K562 (cell line): ENCODE results near the gene STK11. TPM values are rescaled to one million over a fixed set of nuclear protein-coding genes. Genes with fewer than 3 reads are reported as not detected.
A peak's percentile ranks its signal among the peaks of the same experiment; 100 is the strongest.

Experiments used
- ATAC-seq: fragments of 200-7000 bp; cut with Tn5 transposase; 3 replicates; pipeline ENCODE4 v1.9.1; 2020; ENCODE audit warnings: moderate library complexity
- BruUV-seq: library from RNA; stranded (reverse); fragments of 400-500 nt; replicated peaks from 2 replicates; lab custom pipeline; 2021; lab: Mats Ljungman, UMichigan
- CTCF ChIA-PET: fragments of 300-600 bp; formaldehyde crosslinking; extraction: SDS; loops from one replicate; lab custom pipeline; 2021; ENCODE audit warnings: low intra/inter-chr PET ratio; lab: Yijun Ruan, JAX
- POLR2A ChIA-PET: fragments of 300-600, 350-650 bp; sonication (Branson Sonifier 250); formaldehyde crosslinking; extraction: SDS; loops from one replicate; lab custom pipeline; 2021; ENCODE audit warnings: antibody characterized with exemption, inconsistent platforms; lab: Yijun Ruan, JAX
- DNase-seq, 4 experiments: peaks; one replicate each; pipeline versions ENCODE4 v3.0.0 to v3.0.0-alpha.2; 2011 to 2018; ENCODE audit warnings: low spot score in 3 of 4, mixed read lengths in 3 of 4; ENCODE audit errors: extremely low read depth in 1 of 4
- FAIRE-seq: peaks from 2 replicates; lab custom pipeline; 2011; peaks lifted over from hg19 to GRCh38; lab: Jason Lieb, UNC
- H2AFZ ChIP-seq: 2 replicates; pipeline ENCODE4 v1.6.0; 2011; ENCODE audit warnings: low read depth, low read length, control low read depth, inconsistent platforms
- H3K27ac ChIP-seq: fragments of 200-600 bp; 3 replicates; pipeline ENCODE4 v1.8.0; 2011; ENCODE audit warnings: low read depth, mild to moderate bottlenecking, control low read depth, inconsistent platforms, low read length, moderate library complexity, mixed read lengths; ENCODE audit errors: extremely low read depth
- H3K27me3 ChIP-seq, 2 experiments: fragments of 300-600 bp in 1 of 2; 2 replicates in 1 of 2; 3 replicates in 1 of 2; pipeline versions ENCODE4 v1.6.0 to v1.8.0; 2011; ENCODE audit warnings: inconsistent platforms in 2 of 2, low read length in 2 of 2, mild to moderate bottlenecking in 1 of 2, mixed read lengths in 1 of 2, moderate library complexity in 1 of 2; ENCODE audit not compliant: control insufficient read depth in 2 of 2, insufficient read depth in 2 of 2
- H3K36me3 ChIP-seq: fragments of 300-600 bp; 3 replicates; pipeline ENCODE4 v1.8.0; 2011; ENCODE audit warnings: mild to moderate bottlenecking, low read length, inconsistent platforms; ENCODE audit not compliant: control insufficient read depth, insufficient read depth
- H3K4me1 ChIP-seq, 2 experiments: fragments of 200-600 bp in 1 of 2; replicated peaks in 1 of 2; 2 replicates in 1 of 2; 3 replicates in 1 of 2; pipeline versions ENCODE4 v1.5.1 to v1.8.0; 2011; ENCODE audit warnings: inconsistent platforms in 2 of 2, low read length in 2 of 2, mild to moderate bottlenecking in 1 of 2, mixed read lengths in 1 of 2, moderate library complexity in 1 of 2; ENCODE audit not compliant: control insufficient read depth in 2 of 2, insufficient read depth in 2 of 2
- H3K4me2 ChIP-seq: 2 replicates; pipeline ENCODE4 v1.6.1; 2011; ENCODE audit warnings: low read length, control low read depth, inconsistent platforms, mixed read lengths; ENCODE audit not compliant: insufficient read depth
- H3K4me3 ChIP-seq: fragments of 200-600 bp; sonication (generic), shearing (Covaris generic); 2 replicates; pipeline ENCODE4 v1.5.1; 2016; ENCODE audit warnings: control low read depth, inconsistent platforms
- H3K79me2 ChIP-seq: fragments of 200-600 bp; 3 replicates; pipeline ENCODE4 v1.8.0; 2011; ENCODE audit warnings: low read length, inconsistent platforms; ENCODE audit not compliant: control insufficient read depth, insufficient read depth
- H3K9ac ChIP-seq, 2 experiments: 2 replicates each; pipeline versions ENCODE4 v1.6.0 to v1.6.1; 2011; ENCODE audit warnings: low read depth in 2 of 2, low read length in 2 of 2, control low read depth in 1 of 2, inconsistent platforms in 1 of 2, mild to moderate bottlenecking in 1 of 2, mixed read lengths in 1 of 2; ENCODE audit not compliant: insufficient read depth in 1 of 2
- H3K9me1 ChIP-seq: one replicate; pipeline ENCODE4 v1.6.0; 2011; ENCODE audit warnings: inconsistent platforms, mild to moderate bottlenecking, low read length, moderate library complexity; ENCODE audit not compliant: control insufficient read depth, insufficient read depth
- H3K9me3 ChIP-seq: replicated peaks from 2 replicates; pipeline ENCODE4 v1.5.1; 2011; ENCODE audit warnings: low read depth, low read length, inconsistent platforms; ENCODE audit not compliant: control insufficient read depth, insufficient read depth
- H4K20me1 ChIP-seq: replicated peaks from 2 replicates; pipeline ENCODE4 v1.6.1; 2011; ENCODE audit warnings: low read length, inconsistent platforms, mixed read lengths; ENCODE audit not compliant: control insufficient read depth, insufficient read depth
- GTF2A2 ChIP-seq: IDR thresholded peaks from 2 replicates; pipeline ENCODE4 v1.6.1; 2016; ENCODE audit warnings: mild to moderate bottlenecking, missing genetic modification characterization, missing compliant biosample characterization
- HDAC8 ChIP-seq: fragments of 450-650 bp; IDR thresholded peaks from 2 replicates; pipeline ENCODE4 v1.6.1; 2016; ENCODE audit warnings: mild to moderate bottlenecking, missing genetic modification characterization, moderate library complexity, missing compliant biosample characterization
- HLTF ChIP-seq: fragments of 450-650 bp; IDR thresholded peaks from 2 replicates; pipeline ENCODE4 v1.6.1; 2016
- RBM25 ChIP-seq: fragments of 200-400 bp; formaldehyde crosslinking; IDR thresholded peaks from 2 replicates; pipeline ENCODE4 v1.6.1; 2018; ENCODE audit warnings: low read length, low read depth, moderate library complexity; ENCODE audit not compliant: severe bottlenecking
- SNIP1 ChIP-seq: fragments of 450-650 bp; IDR thresholded peaks from 2 replicates; pipeline ENCODE4 v1.7.1; 2017; ENCODE audit warnings: low read depth, mild to moderate bottlenecking
- SNRNP70 ChIP-seq: fragments of 200-400 bp; formaldehyde crosslinking; optimal IDR thresholded peaks from 2 replicates; pipeline ENCODE3; 2017; ENCODE audit warnings: low read depth, low read length
- SRSF1 ChIP-seq: fragments of 200-400 bp; formaldehyde crosslinking; IDR thresholded peaks from 2 replicates; pipeline ENCODE4 v1.6.1; 2017; ENCODE audit warnings: mild to moderate bottlenecking, low read depth, low read length, moderate library complexity
- ZNF717 ChIP-seq: fragments of 250-450 bp; sonication (Bioruptor Pico); IDR thresholded peaks from 2 replicates; pipeline ENCODE4 v1.5.0; 2021
- WGBS: fragments of 100-300 bp; shearing (Covaris generic); methylation state at CpG from one replicate; pipeline ENCODE4 v1.1.6; 2016; ENCODE audit warnings: low coverage, mixed read lengths; ENCODE audit not compliant: insufficient coverage; ENCODE audit errors: missing lambda C conversion rate; 5-methylcytosine and 5-hydroxymethylcytosine counted together
- in situ Hi-C: fragments of 300-500 bp; cut with MboI; formaldehyde crosslinking; loops from 4 replicates; pipeline ENCODE4 v1.15.0; 2018; ENCODE audit warnings: inconsistent platforms, mixed read lengths
- intact Hi-C: fragments of 100-400 bp; cut with micrococcal nuclease; formaldehyde crosslinking; loops from 2 replicates; pipeline ENCODE4 v1.14.2; 2022
- polyA plus RNA-seq, 8 experiments: library from polyadenylated mRNA; depleted of rRNA in 4 of 8; stranded (reverse) in 5 of 8; unstranded in 3 of 8; fragments of >200 nt; fragmentation: Nextera tagmentation in 2 of 8; fragmentation: Illumina TruSeq in 1 of 8; extraction: Ambion mirVana in 2 of 8; extraction: Trizol in 1 of 8; gene quantifications; 2 replicates each; pipeline versions ENCODE4 v1.2.1 to v1.2.3, GENCODE V29; 2011 to 2014; ENCODE audit warnings: inconsistent platforms in 1 of 8, missing spikeins in 1 of 8
- total RNA-seq, 7 experiments: library from RNA; depleted of rRNA in 6 of 7; stranded (reverse); fragments of >200 nt in 6 of 7; fragmentation: Illumina TruSeq in 2 of 7; extraction: Trizol in 2 of 7; gene quantifications; 2 replicates each; pipeline versions ENCODE4 v1.2.1 to v1.2.3, GENCODE V29; 2011 to 2021; ENCODE audit warnings: low replicate concordance in 1 of 7
- TF ChIP-seq, protein P1 (sequence below): sonication (generic); formaldehyde crosslinking; IDR thresholded peaks from 2 replicates; pipeline ENCODE4 v1.8.1; 2023; ENCODE audit warnings: mild to moderate bottlenecking, missing genetic modification reagents
- TF ChIP-seq, protein P2 (sequence below): fragments of 450-650 bp; IDR thresholded peaks from 2 replicates; pipeline ENCODE4 v1.6.1; 2017; ENCODE audit warnings: mild to moderate bottlenecking, moderate library complexity
- TF ChIP-seq, protein P3 (sequence below): fragments of 450-650 bp; formaldehyde crosslinking; IDR thresholded peaks from 2 replicates; pipeline ENCODE4 v1.4.0; 2020; ENCODE audit warnings: mild to moderate bottlenecking, moderate library complexity
- TF ChIP-seq, protein P4 (sequence below), 2 experiments: fragments of 450-650 bp; IDR thresholded peaks; 2 replicates each; pipeline ENCODE4 v1.6.1; 2018; ENCODE audit warnings: mild to moderate bottlenecking in 2 of 2, low read depth in 1 of 2; ENCODE audit not compliant: partially characterized antibody in 2 of 2

The STK11 gene
- total and polyA plus RNA-seq, 9 of the 15 experiments (the other 6 are each of a cell fraction or from before 2014, with no cell fraction given) = 0.15 to 96.5 (median 31.7) TPM

DNA sequence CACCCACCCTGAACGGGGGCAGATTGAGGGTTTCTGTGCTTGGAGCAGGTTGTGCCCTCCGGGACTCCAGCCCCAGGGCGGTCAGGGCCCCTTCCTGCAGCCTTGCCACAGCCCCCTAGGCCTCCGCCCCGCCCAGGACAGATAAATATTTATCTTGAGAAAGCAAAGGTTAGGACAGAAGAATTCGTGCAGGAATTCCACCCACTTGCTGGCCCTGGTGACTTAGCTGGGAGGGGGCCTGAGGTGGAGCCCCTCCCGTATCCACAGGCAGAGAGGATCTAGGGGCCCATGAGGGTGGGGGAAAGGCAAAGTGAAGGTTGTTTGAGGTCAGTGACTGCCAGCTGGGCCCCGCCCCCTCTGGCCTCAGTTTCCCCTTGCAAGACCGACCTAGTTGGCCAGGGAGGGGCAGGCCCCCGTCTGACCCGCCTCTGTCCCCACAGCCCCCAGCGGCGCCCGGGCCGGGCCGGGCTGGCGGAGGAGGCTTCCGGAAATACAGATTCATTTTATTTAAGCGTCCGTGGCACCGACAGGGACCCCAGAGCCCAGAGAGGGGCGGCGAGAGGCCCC is 48.0 kb downstream of the STK11 start:
- Histone ChIP-seq H3K4me2 (peak overlapping the region; percentile 63), H3K27ac (peak overlapping the region; percentile 82), H3K9me3 (no peaks in the 10 kb centered on the region), H3K36me3 (peaks cover 67% of the 10 kb centered on the region; the same call in 2 of the 3 replicates), H3K9me1 (no peaks in the 10 kb centered on the region), H3K79me2 (peaks cover 73% of the 10 kb centered on the region), H4K20me1 (0 out of 2 replicates have a peak, but pooled peaks cover 7% of the 10 kb centered on the region), H3K4me1 (peaks cover 27 to 96% of the 10 kb centered on the region in 2 experiments; a peak in 4 of 5 replicates), H2AFZ (no peak overlapping the region), H3K4me3 (peak overlapping the region; percentile 93), H3K9ac (peak overlapping the region; percentile 79 to 96), H3K27me3 (no peaks in the 10 kb centered on the region)
- in situ Hi-C loops = no loop called here
- ATAC-seq = peak; percentile 11
- intact Hi-C loops = no loop called here
- ChIA-PET CTCF (interaction anchor here (1.3 kb wide), 1 partner anchor 13 kb away, joined by 5 read pairs; no protein-coding TSS in a partner anchor), POLR2A (interaction anchor here (0.6 to 7.8 kb wide), 6 partner anchors 10 to 633 kb away, joined by 3 to 88 read pairs (median 6); partner anchors contain the start of genes CIRBP and FAM174C)
- no peak for FAIRE-seq
- no TSS peak for BruUV-seq
- peak in 1 of 4 experiments; percentile 77 for DNase-seq
- WGBS = 55% methylated on average over 21 of the region's 23 CpGs
- TF ChIP-seq HDAC8 (tag) (no peak), HLTF (no peak), ZNF717 (no peak), GTF2A2 (tag) (no peak), SNIP1 (no peak), SRSF1 (no peak), RBM25 (no peak), SNRNP70 (no peak)
- TF ChIP-seq, protein P1, sequence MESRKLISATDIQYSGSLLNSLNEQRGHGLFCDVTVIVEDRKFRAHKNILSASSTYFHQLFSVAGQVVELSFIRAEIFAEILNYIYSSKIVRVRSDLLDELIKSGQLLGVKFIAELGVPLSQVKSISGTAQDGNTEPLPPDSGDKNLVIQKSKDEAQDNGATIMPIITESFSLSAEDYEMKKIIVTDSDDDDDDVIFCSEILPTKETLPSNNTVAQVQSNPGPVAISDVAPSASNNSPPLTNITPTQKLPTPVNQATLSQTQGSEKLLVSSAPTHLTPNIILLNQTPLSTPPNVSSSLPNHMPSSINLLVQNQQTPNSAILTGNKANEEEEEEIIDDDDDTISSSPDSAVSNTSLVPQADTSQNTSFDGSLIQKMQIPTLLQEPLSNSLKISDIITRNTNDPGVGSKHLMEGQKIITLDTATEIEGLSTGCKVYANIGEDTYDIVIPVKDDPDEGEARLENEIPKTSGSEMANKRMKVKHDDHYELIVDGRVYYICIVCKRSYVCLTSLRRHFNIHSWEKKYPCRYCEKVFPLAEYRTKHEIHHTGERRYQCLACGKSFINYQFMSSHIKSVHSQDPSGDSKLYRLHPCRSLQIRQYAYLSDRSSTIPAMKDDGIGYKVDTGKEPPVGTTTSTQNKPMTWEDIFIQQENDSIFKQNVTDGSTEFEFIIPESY = no peak
- TF ChIP-seq, protein P2, sequence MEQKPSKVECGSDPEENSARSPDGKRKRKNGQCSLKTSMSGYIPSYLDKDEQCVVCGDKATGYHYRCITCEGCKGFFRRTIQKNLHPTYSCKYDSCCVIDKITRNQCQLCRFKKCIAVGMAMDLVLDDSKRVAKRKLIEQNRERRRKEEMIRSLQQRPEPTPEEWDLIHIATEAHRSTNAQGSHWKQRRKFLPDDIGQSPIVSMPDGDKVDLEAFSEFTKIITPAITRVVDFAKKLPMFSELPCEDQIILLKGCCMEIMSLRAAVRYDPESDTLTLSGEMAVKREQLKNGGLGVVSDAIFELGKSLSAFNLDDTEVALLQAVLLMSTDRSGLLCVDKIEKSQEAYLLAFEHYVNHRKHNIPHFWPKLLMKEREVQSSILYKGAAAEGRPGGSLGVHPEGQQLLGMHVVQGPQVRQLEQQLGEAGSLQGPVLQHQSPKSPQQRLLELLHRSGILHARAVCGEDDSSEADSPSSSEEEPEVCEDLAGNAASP = no peak
- TF ChIP-seq, protein P3, sequence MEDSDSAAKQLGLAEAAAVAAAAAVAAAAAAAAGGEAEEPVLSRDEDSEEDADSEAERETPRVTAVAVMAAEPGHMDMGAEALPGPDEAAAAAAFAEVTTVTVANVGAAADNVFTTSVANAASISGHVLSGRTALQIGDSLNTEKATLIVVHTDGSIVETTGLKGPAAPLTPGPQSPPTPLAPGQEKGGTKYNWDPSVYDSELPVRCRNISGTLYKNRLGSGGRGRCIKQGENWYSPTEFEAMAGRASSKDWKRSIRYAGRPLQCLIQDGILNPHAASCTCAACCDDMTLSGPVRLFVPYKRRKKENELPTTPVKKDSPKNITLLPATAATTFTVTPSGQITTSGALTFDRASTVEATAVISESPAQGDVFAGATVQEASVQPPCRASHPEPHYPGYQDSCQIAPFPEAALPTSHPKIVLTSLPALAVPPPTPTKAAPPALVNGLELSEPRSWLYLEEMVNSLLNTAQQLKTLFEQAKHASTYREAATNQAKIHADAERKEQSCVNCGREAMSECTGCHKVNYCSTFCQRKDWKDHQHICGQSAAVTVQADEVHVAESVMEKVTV = no peak
- TF ChIP-seq, protein P4, sequence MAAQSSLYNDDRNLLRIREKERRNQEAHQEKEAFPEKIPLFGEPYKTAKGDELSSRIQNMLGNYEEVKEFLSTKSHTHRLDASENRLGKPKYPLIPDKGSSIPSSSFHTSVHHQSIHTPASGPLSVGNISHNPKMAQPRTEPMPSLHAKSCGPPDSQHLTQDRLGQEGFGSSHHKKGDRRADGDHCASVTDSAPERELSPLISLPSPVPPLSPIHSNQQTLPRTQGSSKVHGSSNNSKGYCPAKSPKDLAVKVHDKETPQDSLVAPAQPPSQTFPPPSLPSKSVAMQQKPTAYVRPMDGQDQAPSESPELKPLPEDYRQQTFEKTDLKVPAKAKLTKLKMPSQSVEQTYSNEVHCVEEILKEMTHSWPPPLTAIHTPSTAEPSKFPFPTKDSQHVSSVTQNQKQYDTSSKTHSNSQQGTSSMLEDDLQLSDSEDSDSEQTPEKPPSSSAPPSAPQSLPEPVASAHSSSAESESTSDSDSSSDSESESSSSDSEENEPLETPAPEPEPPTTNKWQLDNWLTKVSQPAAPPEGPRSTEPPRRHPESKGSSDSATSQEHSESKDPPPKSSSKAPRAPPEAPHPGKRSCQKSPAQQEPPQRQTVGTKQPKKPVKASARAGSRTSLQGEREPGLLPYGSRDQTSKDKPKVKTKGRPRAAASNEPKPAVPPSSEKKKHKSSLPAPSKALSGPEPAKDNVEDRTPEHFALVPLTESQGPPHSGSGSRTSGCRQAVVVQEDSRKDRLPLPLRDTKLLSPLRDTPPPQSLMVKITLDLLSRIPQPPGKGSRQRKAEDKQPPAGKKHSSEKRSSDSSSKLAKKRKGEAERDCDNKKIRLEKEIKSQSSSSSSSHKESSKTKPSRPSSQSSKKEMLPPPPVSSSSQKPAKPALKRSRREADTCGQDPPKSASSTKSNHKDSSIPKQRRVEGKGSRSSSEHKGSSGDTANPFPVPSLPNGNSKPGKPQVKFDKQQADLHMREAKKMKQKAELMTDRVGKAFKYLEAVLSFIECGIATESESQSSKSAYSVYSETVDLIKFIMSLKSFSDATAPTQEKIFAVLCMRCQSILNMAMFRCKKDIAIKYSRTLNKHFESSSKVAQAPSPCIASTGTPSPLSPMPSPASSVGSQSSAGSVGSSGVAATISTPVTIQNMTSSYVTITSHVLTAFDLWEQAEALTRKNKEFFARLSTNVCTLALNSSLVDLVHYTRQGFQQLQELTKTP (IDR thresholded peaks at IDR 0.05; ENCODE audit: low read depth in 1 of 2, partially characterized antibody in 2 of 2) = no peak
